Ectodermal cell (in vitro differentiated cells): Measurements from ENCODE around the gene GNG2.

Source experiments
- H3K27ac ChIP-seq: 2 replicates; pipeline ENCODE4 v1.7.0; 2013; ENCODE audit warnings: mild to moderate bottlenecking, low read depth, low read length; ENCODE audit not compliant: insufficient read depth, poor library complexity, severe bottlenecking
- H3K27me3 ChIP-seq: 2 replicates; pipeline ENCODE4 v1.7.0; 2013; ENCODE audit warnings: mild to moderate bottlenecking, low read length; ENCODE audit not compliant: insufficient read depth, control insufficient read depth, poor library complexity, severe bottlenecking
- H3K36me3 ChIP-seq: one replicate; pipeline ENCODE4 v1.7.0; 2013; ENCODE audit warnings: low read length; ENCODE audit not compliant: control insufficient read depth, insufficient read depth
- H3K4me1 ChIP-seq: one replicate; pipeline ENCODE4 v1.7.0; 2013; ENCODE audit warnings: low read length; ENCODE audit not compliant: control insufficient read depth, insufficient read depth
- H3K4me3 ChIP-seq: 2 replicates; pipeline ENCODE4 v1.7.0; 2013; ENCODE audit warnings: low read depth, low read length, control low read depth; ENCODE audit not compliant: insufficient read depth
- H3K9me3 ChIP-seq: 2 replicates; pipeline ENCODE4 v1.7.0; 2013; ENCODE audit warnings: mild to moderate bottlenecking, low read length, moderate library complexity; ENCODE audit not compliant: control insufficient read depth
- WGBS, 2 experiments: methylation state at CpG; one replicate each; pipeline ENCODE4 v1.1.7; 2013; ENCODE audit warnings: missing lambda C conversion rate in 2 of 2; 5-methylcytosine and 5-hydroxymethylcytosine counted together

Gene GNG2

GRCh38 chr14:51869411-51870100 lies 9.1 kb downstream of the GNG2 start:
- peaks cover 5% of the 10 kb centered on the region for H3K4me1 ChIP-seq
- H3K4me3 ChIP-seq = no peak overlapping the region
- WGBS, 2 experiments = 81% methylated on average over 9 of the region's 9 CpGs
- no peaks in the 10 kb centered on the region for H3K9me3 ChIP-seq
- no peaks in the 10 kb centered on the region for H3K36me3 ChIP-seq
- H3K27me3 ChIP-seq = no peaks in the 10 kb centered on the region
- H3K27ac ChIP-seq = no peak overlapping the region

- peaks cover 5% of the 10 kb centered on the region for H3K4me1 ChIP-seq
- no peak overlapping the region for H3K27ac ChIP-seq
- H3K36me3 ChIP-seq = no peaks in the 10 kb centered on the region
- no peaks in the 10 kb centered on the region for H3K9me3 ChIP-seq
- no peak overlapping the region for H3K4me3 ChIP-seq
- H3K27me3 ChIP-seq = no peaks in the 10 kb centered on the region
- WGBS, 2 experiments = 96 to 100% methylated on average over 2 of the region's 2 CpGs
Observed at GRCh38 chr14:51870606-51871005, 10.2 kb downstream of the GNG2 start.

- no peak overlapping the region for H3K27ac ChIP-seq
- H3K4me1 ChIP-seq = peaks cover 2% of the 10 kb centered on the region
- no peaks in the 10 kb centered on the region for H3K9me3 ChIP-seq
- no peak overlapping the region for H3K4me3 ChIP-seq
- no peaks in the 10 kb centered on the region for H3K36me3 ChIP-seq
- WGBS, 2 experiments = 91 to 95% methylated on average over 2 of the region's 2 CpGs
- H3K27me3 ChIP-seq = no peaks in the 10 kb centered on the region
Observed at GRCh38 chr14:51871846-51872245, 11.4 kb downstream of the GNG2 start.

GRCh38 chr14:51872396-51872795 lies 12.0 kb downstream of the GNG2 start:
- Histone ChIP-seq H3K27me3 (no peaks in the 10 kb centered on the region), H3K4me3 (no peak overlapping the region), H3K27ac (no peak overlapping the region), H3K36me3 (no peaks in the 10 kb centered on the region), H3K4me1 (peaks cover 5% of the 10 kb centered on the region), H3K9me3 (no peaks in the 10 kb centered on the region)
- 75 to 77% methylated on average over 3 of the region's 3 CpGs for WGBS, 2 experiments

- 46 to 71% methylated on average over 2 of the region's 2 CpGs for WGBS, 2 experiments
- H3K4me3 ChIP-seq = no peak overlapping the region
- H3K27me3 ChIP-seq = no peaks in the 10 kb centered on the region
- H3K9me3 ChIP-seq = no peaks in the 10 kb centered on the region
- no peak overlapping the region for H3K27ac ChIP-seq
- peaks cover 5% of the 10 kb centered on the region for H3K4me1 ChIP-seq
- H3K36me3 ChIP-seq = no peaks in the 10 kb centered on the region
Observed at GRCh38 chr14:51873221-51873893, 12.9 kb downstream of the GNG2 start.

- Histone ChIP-seq H3K27me3 (no peaks in the 10 kb centered on the region), H3K36me3 (no peaks in the 10 kb centered on the region), H3K4me1 (peaks cover 5% of the 10 kb centered on the region), H3K9me3 (no peaks in the 10 kb centered on the region), H3K4me3 (no peak overlapping the region), H3K27ac (no peak overlapping the region)
- WGBS, 2 experiments = 91 to 95% methylated on average over 1 of the region's 1 CpG
Observed at GRCh38 chr14:51877810-51878209, 17.4 kb downstream of the GNG2 start.

GRCh38 chr14:51879170-51879569 lies 18.8 kb downstream of the GNG2 start:
- no peak overlapping the region for H3K4me3 ChIP-seq
- no peak overlapping the region for H3K27ac ChIP-seq
- no peaks in the 10 kb centered on the region for H3K27me3 ChIP-seq
- H3K9me3 ChIP-seq = no peaks in the 10 kb centered on the region
- H3K36me3 ChIP-seq = no peaks in the 10 kb centered on the region
- peaks cover 7% of the 10 kb centered on the region for H3K4me1 ChIP-seq
- 95 to 96% methylated on average over 1 of the region's 1 CpG for WGBS, 2 experiments

- WGBS, 2 experiments = 76 to 77% methylated on average over 7 of the region's 7 CpGs
- Histone ChIP-seq H3K4me3 (no peak overlapping the region), H3K36me3 (no peaks in the 10 kb centered on the region), H3K27ac (no peak overlapping the region), H3K4me1 (peaks cover 10% of the 10 kb centered on the region), H3K9me3 (no peaks in the 10 kb centered on the region), H3K27me3 (no peaks in the 10 kb centered on the region)
Observed at GRCh38 chr14:51880835-51881580, 20.6 kb downstream of the GNG2 start.

- WGBS, 2 experiments = 93 to 94% methylated on average over 1 of the region's 2 CpGs
- peaks cover 10% of the 10 kb centered on the region for H3K4me1 ChIP-seq
- H3K4me3 ChIP-seq = no peak overlapping the region
- H3K27me3 ChIP-seq = no peaks in the 10 kb centered on the region
- no peak overlapping the region for H3K27ac ChIP-seq
- H3K36me3 ChIP-seq = no peaks in the 10 kb centered on the region
- no peaks in the 10 kb centered on the region for H3K9me3 ChIP-seq
Observed at GRCh38 chr14:51881636-51882035, 21.2 kb downstream of the GNG2 start.

- H3K9me3 ChIP-seq = no peaks in the 10 kb centered on the region
- no peaks in the 10 kb centered on the region for H3K27me3 ChIP-seq
- H3K36me3 ChIP-seq = no peaks in the 10 kb centered on the region
- WGBS, 2 experiments = 92 to 100% methylated on average over 2 of the region's 2 CpGs
- H3K4me3 ChIP-seq = no peak overlapping the region
- no peak overlapping the region for H3K27ac ChIP-seq
- H3K4me1 ChIP-seq = peaks cover 4% of the 10 kb centered on the region
Observed at GRCh38 chr14:51883232-51883631, 22.8 kb downstream of the GNG2 start.
